NB4 (cell line): ENCODE measurements around the gene RGS7BP.

Experiments
- CTCF ChIP-seq: IDR thresholded peaks from one replicate; pipeline ENCODE4 v1.5.1; 2012; ENCODE audit warnings: low read depth, low read length
- MAX ChIP-seq: IDR thresholded peaks from 2 replicates; pipeline ENCODE4 v1.6.1; 2011; ENCODE audit warnings: low read depth, low read length
- MYC ChIP-seq: IDR thresholded peaks from 2 replicates; pipeline ENCODE4 v1.6.1; 2011; ENCODE audit warnings: low read depth, low read length
- POLR2A ChIP-seq: IDR thresholded peaks from 2 replicates; pipeline ENCODE4 v1.6.1; 2011; ENCODE audit warnings: mild to moderate bottlenecking; ENCODE audit not compliant: insufficient read length; ENCODE audit errors: extremely low read depth

DNA sequence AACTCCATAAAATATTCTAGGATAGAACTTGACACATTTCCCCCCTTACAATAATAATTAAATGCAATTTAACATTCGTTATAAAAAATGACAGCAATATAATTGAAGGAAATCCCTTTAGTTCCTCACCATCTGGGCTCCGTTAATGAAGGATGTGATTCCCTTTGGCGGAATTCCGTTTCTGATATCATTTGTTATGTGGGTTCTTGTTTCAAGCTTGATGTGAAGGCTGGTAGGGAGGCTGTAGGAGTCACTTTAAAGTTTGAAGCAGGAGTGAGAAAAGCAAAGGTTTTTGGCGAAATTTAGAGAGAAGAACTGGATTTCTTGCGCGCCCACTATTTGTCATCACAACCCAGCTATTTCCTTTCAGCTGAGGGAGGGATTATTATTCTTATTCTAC lies 4.0 kb downstream of the RGS7BP start:
- TF ChIP-seq CTCF (no peak), MAX (no peak), POLR2A (no peak), MYC (no peak)
